OCI-LY3 (cell line): ENCODE data around the gene SH2D6.

Experiments
- H2AFZ ChIP-seq: fragments of 200-600, 300-600 bp; shearing (Covaris generic); 2 replicates; pipeline ENCODE4 v1.6.0; 2014; ENCODE audit warnings: antibody characterized with exemption, low read depth, low read length
- H3K27ac ChIP-seq: fragments of 200-600, 300-600 bp; sonication (generic); 2 replicates; pipeline ENCODE4 v1.5.1; 2014; ENCODE audit warnings: mild to moderate bottlenecking, low read length, moderate library complexity, mixed read lengths
- H3K27me3 ChIP-seq: fragments of 200-600, 300-600 bp; sonication (generic); 2 replicates; pipeline ENCODE4 v1.6.1; 2014; ENCODE audit warnings: low read depth, low read length, mixed read lengths
- H3K36me3 ChIP-seq: fragments of 200-600, 300-600 bp; sonication (generic); replicated peaks from 2 replicates; pipeline ENCODE3; 2014; ENCODE audit warnings: low read depth, low read length, mixed read lengths
- H3K4me1 ChIP-seq: fragments of 300-600, 200-600 bp; sonication (generic); 2 replicates; pipeline ENCODE4 v1.6.1; 2014; ENCODE audit warnings: low read length, mixed read lengths
- H3K4me2 ChIP-seq: fragments of 200-600, 300-600 bp; sonication (generic); 2 replicates; pipeline ENCODE4 v1.6.1; 2014; ENCODE audit warnings: low read length, mixed read lengths
- H3K4me3 ChIP-seq: fragments of 300-600, 200-600 bp; sonication (generic); 2 replicates; pipeline ENCODE4 v1.5.1; 2014; ENCODE audit warnings: antibody characterized with exemption, mild to moderate bottlenecking, low read length, moderate library complexity
- H3K79me2 ChIP-seq: fragments of 300-600, 200-600 bp; shearing (Covaris generic); 2 replicates; pipeline ENCODE4 v1.6.1; 2014; ENCODE audit warnings: mild to moderate bottlenecking, low read length, mixed read lengths
- H3K9ac ChIP-seq: fragments of 300-600, 200-600 bp; shearing (Covaris generic); 2 replicates; pipeline ENCODE4 v1.6.0; 2014; ENCODE audit warnings: mild to moderate bottlenecking, low read length, moderate library complexity
- H3K9me3 ChIP-seq: fragments of 200-600, 300-600 bp; shearing (Covaris generic); 2 replicates; pipeline ENCODE4 v1.6.1; 2014; ENCODE audit warnings: low read length, mixed read lengths; ENCODE audit not compliant: insufficient read depth
- H4K20me1 ChIP-seq: fragments of 200-600, 300-600 bp; sonication (generic); 2 replicates; pipeline ENCODE4 v1.6.1; 2016; ENCODE audit warnings: low read length, mixed read lengths; ENCODE audit not compliant: insufficient read depth
- CTCF ChIP-seq: fragments of 200-600, 300-600 bp; sonication (generic); IDR thresholded peaks from 2 replicates; pipeline ENCODE4 v1.5.1; 2014; ENCODE audit warnings: antibody characterized with exemption, low read length, low read depth
- EZH2phosphoT487 ChIP-seq: fragments of 200-600 bp; shearing (Covaris generic); IDR thresholded peaks from 2 replicates; pipeline ENCODE4 v1.6.1; 2018; ENCODE audit warnings: antibody characterized with exemption, mixed run types, low read depth

The SH2D6 gene

GRCh38 chr2:85445316-85446295 is 27.1 kb downstream of the SH2D6 start:
- TF ChIP-seq CTCF (no peak), EZH2phosphoT487 (no peak)
- no peak overlapping the region for H3K4me2 ChIP-seq
- H3K4me1 ChIP-seq, result peaks cover 10% of the 10 kb centered on the region
- no peak overlapping the region for H3K27ac ChIP-seq
- no peaks in the 10 kb centered on the region for H3K79me2 ChIP-seq
- no peaks in the 10 kb centered on the region for H3K27me3 ChIP-seq
- no peak overlapping the region for H2AFZ ChIP-seq
- no peaks in the 10 kb centered on the region for H4K20me1 ChIP-seq
- no peak overlapping the region for H3K4me3 ChIP-seq
- H3K9ac ChIP-seq, result no peak overlapping the region
- H3K36me3 ChIP-seq, result no peaks in the 10 kb centered on the region
- H3K9me3 ChIP-seq, result no peaks in the 10 kb centered on the region

GRCh38 chr2:85446296-85447221 is 28.0 kb downstream of the SH2D6 start:
- Histone ChIP-seq H3K4me3 (no peak overlapping the region), H2AFZ (no peak overlapping the region), H3K9me3 (no peaks in the 10 kb centered on the region), H3K4me1 (peaks cover 9% of the 10 kb centered on the region), H3K79me2 (no peaks in the 10 kb centered on the region), H3K9ac (no peak overlapping the region), H3K27me3 (no peaks in the 10 kb centered on the region), H3K27ac (no peak overlapping the region), H3K4me2 (no peak overlapping the region), H4K20me1 (no peaks in the 10 kb centered on the region), H3K36me3 (no peaks in the 10 kb centered on the region)
- TF ChIP-seq CTCF (no peak), EZH2phosphoT487 (no peak)

GRCh38 chr2:85447222-85447585 is 28.7 kb downstream of the SH2D6 start:
- Histone ChIP-seq H3K4me1 (peaks cover 3% of the 10 kb centered on the region), H3K27ac (no peak overlapping the region), H3K9ac (no peak overlapping the region), H3K4me3 (no peak overlapping the region), H3K4me2 (no peak overlapping the region), H3K79me2 (no peaks in the 10 kb centered on the region), H4K20me1 (no peaks in the 10 kb centered on the region), H3K9me3 (no peaks in the 10 kb centered on the region), H2AFZ (no peak overlapping the region), H3K36me3 (no peaks in the 10 kb centered on the region), H3K27me3 (no peaks in the 10 kb centered on the region)
- TF ChIP-seq CTCF (no peak), EZH2phosphoT487 (no peak)
